HG03469 (cell line): ENCODE data around the gene CD58.
"Not testable (repeated sequence)": the region's sequence is repeated elsewhere in the genome, so short reads cannot be mapped to it uniquely, and the experiment has no call there.

Experiments
- ATAC-seq: cut with Tn5 transposase; IDR thresholded peaks from one replicate; pipeline ENCODE4 v1.9.1; 2021; ENCODE audit warnings: mild to moderate bottlenecking, moderate library complexity, moderate number of reproducible peaks; ENCODE audit not compliant: unreplicated experiment

Gene CD58

GRCh38 chr1:116571215-116571919, 541 bp upstream of the CD58 start:
- no peak for ATAC-seq

- no peak for ATAC-seq
These were observed 959 bp downstream of the CD58 start for GRCh38 chr1:116569776-116570357.

- ATAC-seq, result no peak
These were observed 1.5 kb downstream of the CD58 start for GRCh38 chr1:116569381-116569670.

DNA sequence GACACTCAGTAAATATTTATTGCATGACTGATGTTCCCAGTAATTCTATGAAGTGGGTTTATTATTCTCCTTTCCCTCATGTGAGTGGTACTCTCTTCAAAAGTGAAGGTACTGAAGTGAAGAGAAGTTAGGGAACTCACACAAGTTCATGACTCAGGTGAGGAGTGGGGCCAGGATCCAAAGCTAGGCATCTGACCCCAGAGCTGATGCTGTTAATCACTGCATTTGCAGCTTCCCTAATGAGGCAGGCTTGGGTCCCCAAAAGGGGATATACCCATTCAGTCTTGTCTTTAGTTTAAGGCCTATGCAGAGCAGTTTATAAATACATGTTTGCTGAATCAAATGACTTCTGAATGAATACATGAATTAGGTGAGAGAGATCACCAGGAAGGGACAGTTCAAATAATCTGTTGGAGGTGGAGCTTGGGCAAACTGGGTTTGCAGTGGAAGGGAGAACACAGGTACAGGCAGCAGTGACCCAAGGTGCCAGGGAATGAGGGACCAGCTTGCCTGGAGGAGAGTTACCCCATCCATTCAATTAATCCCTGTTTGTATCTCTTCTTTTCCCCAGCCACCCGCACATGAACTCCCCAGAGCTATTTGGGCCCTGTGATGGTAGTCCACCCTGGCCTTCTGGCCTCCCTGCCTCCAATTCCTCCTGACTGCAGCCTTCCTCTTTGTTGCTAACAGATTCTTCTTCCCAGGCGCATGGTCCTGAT, 2.0 kb downstream of the CD58 start:
- no peak for ATAC-seq

- no peak for ATAC-seq
These were observed 2.8 kb downstream of the CD58 start for GRCh38 chr1:116567790-116568661.

- ATAC-seq, result no peak
These were observed 5.6 kb downstream of the CD58 start for GRCh38 chr1:116565222-116565621.

DNA sequence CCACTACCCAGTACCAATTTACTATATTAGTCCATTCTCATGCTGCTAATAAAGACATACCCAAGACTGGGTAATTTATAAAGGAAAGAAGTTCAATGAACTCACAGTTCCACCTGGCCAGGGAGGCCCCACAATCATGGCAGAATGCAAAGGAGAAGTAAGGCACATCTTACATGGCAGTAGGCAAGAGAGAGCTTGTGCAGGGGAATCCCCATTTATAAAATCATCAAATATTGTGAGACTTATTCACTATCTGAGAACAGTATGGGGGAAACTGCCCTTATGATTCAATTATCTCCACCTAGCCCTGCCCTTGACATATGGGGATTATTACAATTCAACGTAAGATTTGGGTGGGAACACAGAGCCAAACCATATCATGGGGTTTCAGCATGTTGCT, 6.4 kb downstream of the CD58 start:
- ATAC-seq, result no peak

GRCh38 chr1:116562465-116562864, 8.4 kb downstream of the CD58 start:
- not testable (repeated sequence) for ATAC-seq

- ATAC-seq, result no peak
These were observed 9.3 kb downstream of the CD58 start for GRCh38 chr1:116561563-116561962.

DNA sequence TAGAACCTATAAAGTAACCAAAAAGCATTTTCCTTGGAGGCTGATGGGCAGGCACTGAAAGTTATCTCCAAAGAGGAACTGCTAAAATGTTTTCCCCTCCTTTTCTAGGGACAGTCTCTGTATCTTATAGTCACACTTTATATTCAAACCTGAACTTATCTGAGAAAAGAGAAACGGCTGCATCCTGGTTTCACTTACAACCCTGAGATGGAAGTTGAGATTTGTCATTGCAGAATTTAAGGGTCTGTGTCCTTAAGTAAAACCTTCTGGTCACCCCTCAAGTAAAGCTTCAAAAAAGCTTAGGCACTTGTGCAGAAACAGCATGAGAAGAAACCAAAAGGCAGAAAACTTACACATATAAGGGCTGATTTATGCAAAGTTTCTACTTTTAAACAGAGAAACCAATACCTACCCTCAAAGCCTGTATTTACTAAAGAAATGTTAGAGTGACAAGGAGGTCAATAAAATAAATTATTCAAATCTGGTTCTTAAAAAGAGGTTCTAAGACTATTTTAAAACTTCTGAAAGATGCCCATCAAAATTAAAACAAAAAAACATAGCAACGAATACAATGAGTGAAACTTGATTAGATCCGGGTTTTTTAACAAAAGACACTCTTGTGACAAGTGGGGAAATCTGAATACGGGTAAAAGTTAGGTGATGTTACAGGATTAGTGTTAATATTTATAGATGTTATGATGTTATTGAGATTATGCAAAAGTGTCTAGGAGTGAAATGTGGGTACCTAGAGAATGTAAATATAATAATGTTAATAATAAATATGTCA, 9.9 kb downstream of the CD58 start:
- no peak for ATAC-seq

DNA sequence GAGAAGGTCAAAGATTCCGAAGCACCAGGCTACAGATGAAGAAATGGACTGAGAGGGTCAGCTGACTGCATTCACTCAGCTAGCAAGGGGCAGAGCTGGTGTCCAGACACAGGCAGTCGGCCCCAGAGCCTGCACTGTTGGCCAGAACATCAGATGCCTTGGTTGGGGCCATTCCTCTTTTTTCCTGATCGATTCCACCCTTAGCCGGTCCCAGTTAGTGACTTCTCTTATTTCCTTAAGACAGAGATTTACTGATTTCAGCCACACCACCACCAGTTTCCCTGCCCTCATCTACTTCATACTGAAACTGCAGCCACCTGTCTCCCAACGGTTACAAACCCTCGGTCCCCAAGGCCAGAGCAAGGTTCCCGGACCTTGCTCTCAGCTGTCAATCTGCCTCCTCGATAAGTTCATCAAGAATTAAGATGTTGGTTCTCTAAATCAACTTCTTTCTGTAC, 11.5 kb downstream of the CD58 start:
- ATAC-seq, result no peak

GRCh38 chr1:116558571-116558970, 12.3 kb downstream of the CD58 start:
- no peak for ATAC-seq

DNA sequence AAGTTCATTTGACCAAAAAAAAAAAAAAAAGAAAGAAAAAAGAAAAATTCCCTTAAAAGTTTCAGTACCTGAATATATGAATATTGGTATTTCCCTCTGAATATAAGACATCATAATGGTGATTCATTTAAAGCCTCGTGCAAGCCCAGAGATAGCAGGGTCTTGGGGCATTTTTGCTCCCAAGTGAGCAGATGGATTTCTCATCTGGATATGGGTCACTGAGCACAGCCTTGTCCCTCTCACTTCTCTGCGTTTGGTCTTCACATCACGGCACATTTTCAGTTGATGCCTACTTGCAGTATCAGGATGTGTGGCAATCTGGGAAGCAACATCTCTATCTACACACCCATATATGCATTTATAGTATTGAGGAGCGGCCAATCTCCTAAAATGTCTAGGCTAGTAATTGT, 12.7 kb downstream of the CD58 start:
- peak; percentile 20 for ATAC-seq

GRCh38 chr1:116557323-116557878, 13.4 kb downstream of the CD58 start:
- ATAC-seq, result no peak

GRCh38 chr1:116556289-116557006, 14.4 kb downstream of the CD58 start:
- no peak for ATAC-seq

- ATAC-seq, result no peak
These were observed 15.9 kb downstream of the CD58 start for GRCh38 chr1:116554924-116555323.

- no peak for ATAC-seq
These were observed 17.3 kb downstream of the CD58 start for GRCh38 chr1:116553386-116554115.

DNA sequence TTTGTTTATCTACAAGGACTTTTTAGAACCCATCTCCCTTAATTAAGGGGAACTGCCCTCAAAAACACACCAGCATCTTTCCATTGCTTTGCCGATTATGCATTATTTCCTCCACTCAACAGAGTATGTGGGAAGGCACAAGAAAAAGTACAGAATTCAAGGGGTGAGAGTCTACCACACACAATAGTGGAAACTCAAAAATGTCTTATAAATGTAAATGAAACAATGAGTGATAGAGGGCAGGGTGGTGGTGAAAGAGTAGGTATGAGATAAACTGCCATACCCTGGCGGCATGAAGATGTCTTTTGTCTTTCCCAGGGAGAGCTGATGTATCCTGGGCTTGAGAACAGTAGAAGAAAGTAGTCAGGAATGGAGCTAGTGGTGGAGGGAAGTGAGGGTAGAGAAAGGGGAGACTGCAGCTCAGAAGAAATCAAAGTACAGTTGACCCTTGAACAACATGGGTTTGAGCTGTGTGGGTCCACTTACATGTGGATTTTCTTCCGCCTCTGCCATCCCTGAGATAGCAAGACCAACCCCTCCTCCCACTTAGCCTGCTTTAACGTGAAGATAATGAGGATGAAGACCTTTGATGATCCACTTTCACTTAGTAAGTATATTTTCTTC, 24.4 kb downstream of the CD58 start:
- no peak for ATAC-seq

DNA sequence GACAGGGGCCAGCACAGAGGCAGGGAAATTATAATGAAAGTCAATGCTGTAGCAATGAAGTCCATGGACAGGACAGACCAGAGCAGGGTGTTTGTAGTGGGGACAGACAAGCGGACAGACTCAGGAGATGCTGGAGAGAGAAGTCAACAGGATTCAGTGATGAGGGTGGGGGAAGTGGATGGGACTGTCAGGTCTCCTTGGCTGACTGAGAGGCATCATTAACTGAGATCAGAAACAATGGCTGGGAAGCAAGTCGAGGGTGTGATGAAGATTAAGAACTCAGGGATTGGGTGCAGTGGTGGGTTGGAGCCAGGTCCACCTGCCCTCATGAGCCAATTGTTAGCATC, 25.5 kb downstream of the CD58 start:
- no peak for ATAC-seq
